ENCODE measurements around the gene DPP6.

DPP6 gene

DNA sequence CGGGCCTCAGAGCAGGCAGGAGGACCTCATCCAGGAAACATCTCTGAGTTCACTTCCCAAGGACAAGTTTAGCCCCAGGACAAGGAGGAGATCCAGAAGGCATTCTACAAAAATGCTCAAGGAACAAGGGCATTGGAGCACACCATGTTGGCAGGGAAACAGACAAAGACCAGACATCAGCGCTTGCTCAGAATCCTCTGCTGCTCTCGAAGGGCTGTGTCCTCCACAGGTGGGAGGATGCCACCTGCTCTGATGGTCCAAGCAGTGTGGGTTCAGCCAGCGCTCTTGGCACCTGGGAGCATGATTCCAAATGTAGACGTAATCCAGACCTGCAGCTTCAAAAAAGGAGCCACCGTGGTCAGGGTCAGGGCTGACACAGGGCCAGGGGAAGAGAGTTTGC, 160.7 kb downstream of the DPP6 start:
- TF ChIP-seq TAF1 (IDR thresholded peaks at IDR 0.05; ENCODE audit: low read depth, low read length) (no peak), POU2F2 (IDR thresholded peaks at IDR 0.05; ENCODE audit: low read depth, low read length) (no peak), SPI1 (IDR thresholded peaks at IDR 0.05; ENCODE audit: low read depth, low read length) (no peak), POLR2A (IDR thresholded peaks at IDR 0.05; ENCODE audit: low read depth, low read length) (no peak)
- no peak for DNase-seq (ENCODE audit: insufficient read length, low spot score)
- no peak for FAIRE-seq

DNA sequence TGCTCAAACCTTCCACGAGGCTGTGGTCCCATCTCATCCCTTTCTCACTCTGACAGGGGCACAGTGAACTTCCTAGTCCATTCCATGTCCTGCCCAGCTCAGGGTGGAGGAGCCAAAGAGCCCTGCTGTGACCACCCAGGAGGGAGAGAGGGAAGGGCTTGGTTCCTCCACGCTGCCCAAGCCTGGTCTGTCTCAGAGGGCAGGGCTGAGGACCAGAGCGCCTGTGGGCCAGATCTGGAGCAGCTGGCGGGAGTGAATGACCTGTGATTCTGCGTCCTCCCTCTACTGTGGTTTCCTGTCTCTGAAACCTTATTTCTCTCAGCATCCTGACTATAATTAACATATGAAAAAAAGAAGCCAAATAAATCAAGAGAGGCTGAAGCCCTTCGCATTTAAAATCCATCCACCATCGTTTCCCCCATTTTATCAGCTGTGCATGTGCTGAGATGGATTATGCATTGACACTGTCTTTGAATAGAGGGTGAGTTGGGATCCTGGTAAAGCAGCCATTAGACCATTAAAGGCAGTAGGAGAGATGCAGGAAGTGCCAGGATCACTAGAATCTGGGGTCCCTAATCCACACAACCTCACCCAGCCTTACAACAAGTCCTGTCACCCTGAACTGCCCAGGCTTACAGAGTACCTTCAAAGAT, 165.6 kb downstream of the DPP6 start:
- FAIRE-seq (no peak), DNase-seq (ENCODE audit: insufficient read length, low spot score) (no peak)
- TF ChIP-seq TAF1 (IDR thresholded peaks at IDR 0.05; ENCODE audit: low read depth, low read length) (no peak), SPI1 (IDR thresholded peaks at IDR 0.05; ENCODE audit: low read depth, low read length) (no peak), POU2F2 (IDR thresholded peaks at IDR 0.05; ENCODE audit: low read depth, low read length) (no peak), PAX5 (IDR thresholded peaks at IDR 0.05; ENCODE audit: insufficient read depth, low read length, severe bottlenecking) (no peak), POLR2AphosphoS5 (IDR thresholded peaks at IDR 0.05; ENCODE audit: low read depth, low read length) (no peak), POLR2A (IDR thresholded peaks at IDR 0.05; ENCODE audit: low read depth, low read length) (no peak)

DNA sequence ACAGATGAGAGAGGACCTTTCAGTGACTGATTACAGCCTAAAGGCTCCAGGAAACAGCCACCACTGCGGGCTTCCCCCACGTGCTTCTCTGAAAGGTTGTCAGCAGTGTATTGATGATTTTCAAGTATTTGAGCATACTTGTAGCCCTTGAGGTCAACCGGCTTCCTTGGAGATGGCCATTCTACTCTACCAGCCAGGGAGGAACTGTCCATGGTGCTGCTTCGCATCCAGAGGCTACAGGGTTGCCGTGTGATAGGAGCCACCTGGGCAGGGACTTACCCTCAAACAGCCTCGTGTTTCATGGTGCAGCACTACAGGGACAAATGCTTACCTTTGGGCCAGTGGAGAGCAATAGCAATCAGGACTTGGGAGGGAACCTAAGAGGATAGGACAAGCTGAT, 179.5 kb downstream of the DPP6 start:
- TF ChIP-seq TAF1 (IDR thresholded peaks at IDR 0.05; ENCODE audit: low read depth, low read length): no peak
- TF ChIP-seq POLR2AphosphoS5 (IDR thresholded peaks at IDR 0.05; ENCODE audit: low read depth, low read length): no peak
- no peak for TF ChIP-seq POLR2A (IDR thresholded peaks at IDR 0.05; ENCODE audit: low read depth, low read length)
- no peak for TF ChIP-seq POU2F2 (IDR thresholded peaks at IDR 0.05; ENCODE audit: low read depth, low read length)
- TF ChIP-seq PAX5 (IDR thresholded peaks at IDR 0.05; ENCODE audit: insufficient read depth, low read length, severe bottlenecking): no peak
- no peak for TF ChIP-seq SPI1 (IDR thresholded peaks at IDR 0.05; ENCODE audit: low read depth, low read length)
- no peak for FAIRE-seq
- DNase-seq (ENCODE audit: insufficient read length, low spot score): no peak

DNA sequence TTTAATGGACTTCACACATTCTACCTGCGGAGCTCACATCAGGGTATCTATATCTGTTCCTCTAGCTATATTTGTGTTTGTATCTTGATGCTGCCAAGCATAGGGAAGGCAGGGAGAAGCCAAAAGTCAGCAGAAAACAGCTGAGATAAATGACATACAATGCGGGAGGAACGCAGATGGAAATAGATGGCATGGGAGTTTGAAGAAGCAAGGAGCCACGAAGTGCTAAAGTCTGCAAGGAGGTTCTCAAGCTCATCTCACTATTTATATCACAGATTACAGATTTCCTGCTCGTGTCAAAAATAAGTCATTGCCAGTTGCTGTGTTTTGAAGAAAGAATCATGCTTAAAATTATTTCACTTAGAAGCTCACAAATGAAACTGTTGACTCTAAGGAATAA, 180.5 kb downstream of the DPP6 start:
- FAIRE-seq: no peak
- TF ChIP-seq POLR2AphosphoS5 (IDR thresholded peaks at IDR 0.05; ENCODE audit: low read depth, low read length) (no peak), POLR2A (IDR thresholded peaks at IDR 0.05; ENCODE audit: low read depth, low read length) (no peak), SPI1 (IDR thresholded peaks at IDR 0.05; ENCODE audit: low read depth, low read length) (no peak), POU2F2 (IDR thresholded peaks at IDR 0.05; ENCODE audit: low read depth, low read length) (no peak), PAX5 (IDR thresholded peaks at IDR 0.05; ENCODE audit: insufficient read depth, low read length, severe bottlenecking) (no peak), TAF1 (IDR thresholded peaks at IDR 0.05; ENCODE audit: low read depth, low read length) (no peak)
- DNase-seq (ENCODE audit: insufficient read length, low spot score): no peak

DNA sequence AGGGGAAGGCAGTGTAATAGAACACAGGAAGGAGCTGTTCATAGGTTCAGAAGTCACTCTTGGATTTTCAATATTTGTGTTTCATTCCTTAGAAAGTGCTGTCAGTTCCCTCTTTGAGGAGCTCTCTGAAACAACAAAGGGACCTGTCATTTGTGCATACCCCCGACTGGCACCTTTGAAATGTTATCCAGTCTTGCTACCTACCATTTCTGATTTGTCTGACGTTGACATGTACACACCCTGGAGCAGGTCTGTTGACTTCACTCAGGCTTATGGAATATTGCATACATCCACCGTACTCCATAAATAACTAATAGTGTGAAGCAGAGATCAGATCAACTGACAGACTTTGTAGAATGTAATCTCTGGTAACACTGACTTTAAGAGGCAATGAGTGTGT, 189.8 kb downstream of the DPP6 start:
- no peak for DNase-seq (ENCODE audit: insufficient read length, low spot score)
- no peak for TF ChIP-seq PAX5 (IDR thresholded peaks at IDR 0.05; ENCODE audit: insufficient read depth, low read length, severe bottlenecking)
- no peak for TF ChIP-seq SPI1 (IDR thresholded peaks at IDR 0.05; ENCODE audit: low read depth, low read length)
- no peak for TF ChIP-seq POLR2A (IDR thresholded peaks at IDR 0.05; ENCODE audit: low read depth, low read length)
- no peak for TF ChIP-seq POLR2AphosphoS5 (IDR thresholded peaks at IDR 0.05; ENCODE audit: low read depth, low read length)
- TF ChIP-seq POU2F2 (IDR thresholded peaks at IDR 0.05; ENCODE audit: low read depth, low read length): no peak
- TF ChIP-seq TAF1 (IDR thresholded peaks at IDR 0.05; ENCODE audit: low read depth, low read length): no peak
- no peak for FAIRE-seq

DNA sequence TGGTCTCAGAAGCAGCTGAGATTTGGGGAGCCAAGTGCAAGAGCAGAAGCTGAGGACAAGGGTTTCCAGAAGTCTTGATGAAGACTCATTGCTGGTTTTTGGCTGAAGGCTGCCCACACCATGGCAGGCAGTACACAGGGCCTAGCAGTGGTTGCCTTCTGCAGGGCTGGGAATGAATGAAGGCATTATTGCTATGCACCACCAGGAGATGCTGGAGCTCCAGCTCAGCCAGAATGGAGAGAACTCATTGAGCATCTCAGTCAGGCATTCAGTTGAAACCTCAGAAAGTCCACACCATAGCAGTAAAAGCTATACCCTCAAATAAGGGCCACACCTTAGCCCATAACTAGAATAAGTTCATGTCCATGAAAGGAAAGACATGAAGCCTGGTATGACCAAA, 190.5 kb downstream of the DPP6 start:
- FAIRE-seq: no peak
- TF ChIP-seq SPI1 (IDR thresholded peaks at IDR 0.05; ENCODE audit: low read depth, low read length): no peak
- TF ChIP-seq POLR2A (IDR thresholded peaks at IDR 0.05; ENCODE audit: low read depth, low read length): no peak
- no peak for TF ChIP-seq TAF1 (IDR thresholded peaks at IDR 0.05; ENCODE audit: low read depth, low read length)
- TF ChIP-seq PAX5 (IDR thresholded peaks at IDR 0.05; ENCODE audit: insufficient read depth, low read length, severe bottlenecking): no peak
- no peak for TF ChIP-seq POU2F2 (IDR thresholded peaks at IDR 0.05; ENCODE audit: low read depth, low read length)
- no peak for TF ChIP-seq POLR2AphosphoS5 (IDR thresholded peaks at IDR 0.05; ENCODE audit: low read depth, low read length)
- no peak for DNase-seq (ENCODE audit: insufficient read length, low spot score)

DNA sequence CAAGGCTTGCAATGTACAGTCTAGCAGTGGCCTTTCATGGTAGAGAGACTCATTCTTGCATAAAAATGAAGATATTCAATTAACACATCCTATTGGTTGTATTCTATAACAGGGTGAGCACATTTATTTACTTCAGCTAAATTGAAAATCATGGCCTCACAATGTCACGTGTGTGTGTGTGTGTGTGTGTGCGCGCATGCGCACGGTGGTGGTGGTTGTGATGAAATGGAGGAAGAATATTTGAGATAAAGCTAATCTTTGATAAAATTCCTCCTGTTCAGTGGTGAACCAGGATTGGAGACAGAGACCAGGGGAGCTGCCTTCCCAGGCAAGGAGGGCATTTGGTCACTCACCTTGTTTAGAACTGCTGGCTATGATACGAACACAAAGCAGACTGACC, 199.8 kb downstream of the DPP6 start:
- TF ChIP-seq SPI1 (IDR thresholded peaks at IDR 0.05; ENCODE audit: low read depth, low read length) (no peak), PAX5 (IDR thresholded peaks at IDR 0.05; ENCODE audit: insufficient read depth, low read length, severe bottlenecking) (no peak), POU2F2 (IDR thresholded peaks at IDR 0.05; ENCODE audit: low read depth, low read length) (no peak)
- FAIRE-seq (no peak), DNase-seq (ENCODE audit: insufficient read length, low spot score) (no peak)

DNA sequence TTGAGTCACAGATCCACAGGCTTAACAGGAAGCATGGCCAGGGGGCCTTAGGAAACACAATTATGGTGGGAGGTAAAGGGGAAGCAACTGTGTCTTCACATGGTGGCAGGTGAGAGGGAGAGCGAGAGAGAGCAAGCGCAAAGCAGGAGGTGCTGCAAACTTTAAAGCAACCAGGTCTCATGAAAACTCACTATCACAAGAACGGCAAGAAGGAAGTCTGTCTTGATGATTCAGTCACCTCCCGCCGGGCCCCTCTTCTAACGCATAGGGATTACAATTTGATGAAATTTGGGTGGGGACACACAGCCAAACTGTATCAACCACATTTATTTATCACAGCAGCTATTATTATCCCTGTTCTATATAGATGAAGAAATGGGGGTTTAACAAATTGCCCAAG, 201.6 kb downstream of the DPP6 start:
- no peak for DNase-seq (ENCODE audit: insufficient read length, low spot score)
- TF ChIP-seq POU2F2 (IDR thresholded peaks at IDR 0.05; ENCODE audit: low read depth, low read length) (no peak), SPI1 (IDR thresholded peaks at IDR 0.05; ENCODE audit: low read depth, low read length) (no peak)
- FAIRE-seq: no peak

DNA sequence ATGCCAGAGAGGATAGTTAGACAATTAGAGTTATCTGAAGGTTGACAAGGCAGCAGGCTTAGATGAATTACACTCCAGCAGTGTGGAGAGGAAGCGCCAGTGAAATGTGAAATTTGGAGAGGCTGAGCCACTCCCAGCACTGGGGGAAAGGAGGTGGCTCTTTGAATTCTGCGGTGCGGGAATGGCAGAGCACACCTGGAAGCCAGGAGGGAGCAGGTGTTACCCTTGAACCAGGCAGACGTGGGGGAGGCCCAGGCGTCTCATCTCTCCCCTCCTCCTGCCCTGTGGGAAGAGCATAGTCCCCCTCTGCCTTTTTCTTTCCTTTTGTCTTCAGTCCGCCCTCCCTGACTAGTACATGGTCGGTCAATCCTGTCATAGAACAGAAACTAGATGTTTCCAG, 203.1 kb downstream of the DPP6 start:
- DNase-seq (ENCODE audit: insufficient read length, low spot score): no peak
- TF ChIP-seq POU2F2 (IDR thresholded peaks at IDR 0.05; ENCODE audit: low read depth, low read length) (no peak), POLR2A (IDR thresholded peaks at IDR 0.05; ENCODE audit: low read depth, low read length) (no peak), SPI1 (IDR thresholded peaks at IDR 0.05; ENCODE audit: low read depth, low read length) (no peak), PAX5 (IDR thresholded peaks at IDR 0.05; ENCODE audit: insufficient read depth, low read length, severe bottlenecking) (no peak), TAF1 (IDR thresholded peaks at IDR 0.05; ENCODE audit: low read depth, low read length) (no peak), POLR2AphosphoS5 (IDR thresholded peaks at IDR 0.05; ENCODE audit: low read depth, low read length) (no peak)
- FAIRE-seq: no peak

DNA sequence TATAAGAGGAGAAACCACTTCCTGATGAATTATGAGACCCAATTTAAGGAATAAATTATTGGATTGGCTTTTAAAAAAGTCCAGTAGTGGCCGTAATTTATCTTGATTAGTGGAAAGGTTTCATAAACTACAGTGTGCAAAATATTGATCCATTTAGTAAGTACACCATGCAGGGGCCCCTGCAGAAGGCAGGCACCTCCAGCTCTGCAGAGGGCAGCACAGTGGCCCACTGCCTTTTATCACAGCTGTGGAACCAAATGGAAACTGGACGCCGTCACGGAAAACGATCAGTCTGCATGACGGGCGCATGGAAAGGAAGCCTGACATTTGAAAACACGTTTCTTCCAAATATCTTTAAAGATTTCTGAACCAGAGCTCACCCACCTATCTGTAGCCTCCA, 204.0 kb downstream of the DPP6 start:
- DNase-seq (ENCODE audit: insufficient read length, low spot score) (no peak), FAIRE-seq (no peak)
- no peak for TF ChIP-seq PAX5 (IDR thresholded peaks at IDR 0.05; ENCODE audit: insufficient read depth, low read length, severe bottlenecking)
- TF ChIP-seq TAF1 (IDR thresholded peaks at IDR 0.05; ENCODE audit: low read depth, low read length): no peak
- TF ChIP-seq SPI1 (IDR thresholded peaks at IDR 0.05; ENCODE audit: low read depth, low read length): no peak
- no peak for TF ChIP-seq POLR2AphosphoS5 (IDR thresholded peaks at IDR 0.05; ENCODE audit: low read depth, low read length)
- TF ChIP-seq POLR2A (IDR thresholded peaks at IDR 0.05; ENCODE audit: low read depth, low read length): no peak
- no peak for TF ChIP-seq POU2F2 (IDR thresholded peaks at IDR 0.05; ENCODE audit: low read depth, low read length)
